ENCODE measurements around the gene CCL22.

GRCh38 chr16:57381791-57382534 lies 23.4 kb downstream of the CCL22 start:
- TF ChIP-seq CTCF (IDR thresholded peaks at IDR 0.05; ENCODE audit: poor library complexity) (no peak), EZH2 (IDR thresholded peaks at IDR 0.05; ENCODE audit: borderline replicate concordance) (no peak), EZH2phosphoT487 (IDR thresholded peaks at IDR 0.05; ENCODE audit: low read depth, severe bottlenecking, unreplicated experiment) (no peak)
